ENCODE results near the gene DIP2C.
A peak's percentile ranks its signal among the peaks of the same experiment; 100 is the strongest.

DIP2C gene

GRCh38 chr10:664893-665292 is 24.6 kb downstream of the DIP2C start:
- no peak for DNase-seq (ENCODE audit: low read depth)
- TF ChIP-seq, protein P1, sequence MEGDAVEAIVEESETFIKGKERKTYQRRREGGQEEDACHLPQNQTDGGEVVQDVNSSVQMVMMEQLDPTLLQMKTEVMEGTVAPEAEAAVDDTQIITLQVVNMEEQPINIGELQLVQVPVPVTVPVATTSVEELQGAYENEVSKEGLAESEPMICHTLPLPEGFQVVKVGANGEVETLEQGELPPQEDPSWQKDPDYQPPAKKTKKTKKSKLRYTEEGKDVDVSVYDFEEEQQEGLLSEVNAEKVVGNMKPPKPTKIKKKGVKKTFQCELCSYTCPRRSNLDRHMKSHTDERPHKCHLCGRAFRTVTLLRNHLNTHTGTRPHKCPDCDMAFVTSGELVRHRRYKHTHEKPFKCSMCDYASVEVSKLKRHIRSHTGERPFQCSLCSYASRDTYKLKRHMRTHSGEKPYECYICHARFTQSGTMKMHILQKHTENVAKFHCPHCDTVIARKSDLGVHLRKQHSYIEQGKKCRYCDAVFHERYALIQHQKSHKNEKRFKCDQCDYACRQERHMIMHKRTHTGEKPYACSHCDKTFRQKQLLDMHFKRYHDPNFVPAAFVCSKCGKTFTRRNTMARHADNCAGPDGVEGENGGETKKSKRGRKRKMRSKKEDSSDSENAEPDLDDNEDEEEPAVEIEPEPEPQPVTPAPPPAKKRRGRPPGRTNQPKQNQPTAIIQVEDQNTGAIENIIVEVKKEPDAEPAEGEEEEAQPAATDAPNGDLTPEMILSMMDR (IDR thresholded peaks at IDR 0.05; ENCODE audit: low read length, missing control alignments): no peak
- H3K4me3 ChIP-seq (replicated peaks; ENCODE audit: low read depth, low read length): peak overlapping the region; percentile 52

GRCh38 chr10:664301-664700 is 25.2 kb downstream of the DIP2C start:
- DNase-seq (ENCODE audit: low read depth): no peak
- TF ChIP-seq, protein P1 (IDR thresholded peaks at IDR 0.05; ENCODE audit: low read length, missing control alignments): no peak
- no peak overlapping the region for H3K4me3 ChIP-seq (replicated peaks; ENCODE audit: low read depth, low read length)

- no peak for DNase-seq (ENCODE audit: low read depth)
- TF ChIP-seq, protein P1 (IDR thresholded peaks at IDR 0.05; ENCODE audit: low read length, missing control alignments): no peak
- H3K4me3 ChIP-seq (replicated peaks; ENCODE audit: low read depth, low read length): no peak overlapping the region
These were observed 25.6 kb downstream of the DIP2C start for GRCh38 chr10:663831-664251.

DNA sequence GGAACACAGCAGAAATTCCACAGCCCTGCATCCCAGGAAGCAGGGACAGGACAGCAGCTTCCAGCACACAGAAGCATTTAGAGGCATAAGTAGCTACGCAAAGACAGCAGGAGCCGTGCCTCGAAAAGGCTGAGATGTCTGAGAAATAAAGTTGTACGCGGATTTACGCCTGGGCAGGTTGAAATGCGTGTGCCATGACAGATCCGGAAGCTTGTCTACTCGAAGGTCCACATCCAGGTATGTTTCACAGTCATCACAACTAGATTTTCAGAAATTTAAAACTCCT is 26.1 kb downstream of the DIP2C start:
- DNase-seq (ENCODE audit: low read depth): no peak
- TF ChIP-seq, protein P1 (IDR thresholded peaks at IDR 0.05; ENCODE audit: low read length, missing control alignments): no peak
- no peak overlapping the region for H3K4me3 ChIP-seq (replicated peaks; ENCODE audit: low read depth, low read length)

DNA sequence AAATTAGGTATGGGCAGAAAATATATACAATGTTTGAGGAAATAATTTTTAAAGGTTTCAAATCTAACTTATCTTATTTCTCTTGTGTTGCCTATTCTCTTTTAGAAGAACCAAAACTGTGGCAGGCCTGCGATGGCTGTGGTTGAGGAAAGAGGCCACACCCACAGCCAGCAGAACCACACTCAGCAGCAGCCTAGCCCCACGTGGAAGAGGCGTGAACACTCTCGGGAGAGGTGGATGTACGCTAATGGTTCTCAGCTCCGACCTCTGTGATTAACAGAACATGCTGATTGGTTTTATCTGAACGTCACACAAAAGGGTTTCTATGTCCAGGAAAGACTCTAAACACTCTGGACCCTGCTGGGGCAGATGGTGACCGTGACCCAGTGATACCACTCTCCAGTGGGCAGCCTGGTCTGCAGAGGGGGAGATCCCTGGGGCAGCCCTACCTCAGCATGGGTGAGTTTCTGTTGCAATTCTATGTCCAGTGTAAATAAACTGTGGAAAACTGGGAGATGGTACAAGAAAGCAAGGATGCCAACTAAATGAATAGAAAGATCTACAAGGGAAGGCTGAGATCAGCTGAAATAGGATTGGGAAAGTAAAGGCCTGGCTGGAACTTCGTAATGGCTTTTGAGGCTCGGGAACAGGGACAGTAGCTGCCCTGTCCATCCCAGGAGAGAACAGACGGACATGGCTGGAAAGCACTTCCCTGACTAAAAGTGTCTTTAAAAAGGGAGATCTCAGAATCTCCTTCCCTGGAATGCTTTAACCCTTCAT is 26.6 kb downstream of the DIP2C start:
- TF ChIP-seq, protein P1 (IDR thresholded peaks at IDR 0.05; ENCODE audit: low read length, missing control alignments): no peak
- no peak overlapping the region for H3K4me3 ChIP-seq (replicated peaks; ENCODE audit: low read depth, low read length)
- DNase-seq (ENCODE audit: low read depth): no peak

DNA sequence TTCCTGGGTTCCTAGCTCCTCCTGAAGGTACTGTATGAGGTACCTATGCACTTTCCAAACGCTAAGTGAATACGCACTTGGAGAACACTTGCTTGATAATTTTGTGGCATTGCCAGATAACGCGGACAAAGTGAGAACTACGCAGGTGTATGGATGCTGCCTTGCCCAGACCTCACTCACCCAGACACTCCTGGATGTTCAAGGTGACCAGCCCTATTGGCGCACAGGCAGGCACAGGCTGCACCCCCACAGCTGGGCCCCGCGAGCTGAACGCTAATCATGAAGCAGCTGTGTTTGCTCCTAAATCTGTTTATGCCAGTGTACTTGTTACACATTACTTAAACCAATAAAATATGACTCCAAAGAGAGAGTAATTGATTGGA is 27.3 kb downstream of the DIP2C start:
- TF ChIP-seq, protein P1 (IDR thresholded peaks at IDR 0.05; ENCODE audit: low read length, missing control alignments): no peak
- DNase-seq (ENCODE audit: low read depth): no peak
- no peak overlapping the region for H3K4me3 ChIP-seq (replicated peaks; ENCODE audit: low read depth, low read length)

GRCh38 chr10:661597-662222 is 27.8 kb downstream of the DIP2C start:
- TF ChIP-seq, protein P1 (IDR thresholded peaks at IDR 0.05; ENCODE audit: low read length, missing control alignments): no peak
- no peak overlapping the region for H3K4me3 ChIP-seq (replicated peaks; ENCODE audit: low read depth, low read length)
- no peak for DNase-seq (ENCODE audit: low read depth)

Measured in fibroblast of pulmonary artery (primary cell).